Stimulated activated CD4-positive, alpha-beta T cell treated with anti-CD3 and anti-CD28 coated beads, Interleukin-1b, Interleukin-23, amount 100 ng/mL, for 4 hours (primary cell): ENCODE measurements around the gene SCYGR6.
"Not testable (repeated sequence)": the region's sequence is repeated elsewhere in the genome, so short reads cannot be mapped to it uniquely, and the experiment has no call there.

ENCODE experiments used
- DNase-seq, 2 donors: peaks; one replicate each; pipeline ENCODE4 v3.0.0-alpha.2; 2020; ENCODE audit warnings: low read depth in 2 of 2

The SCYGR6 gene, protein sequence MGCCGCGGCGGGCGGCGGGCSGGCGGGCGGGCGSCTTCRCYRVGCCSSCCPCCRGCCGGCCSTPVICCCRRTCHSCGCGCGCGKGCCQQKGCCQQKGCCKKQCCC

DNA sequence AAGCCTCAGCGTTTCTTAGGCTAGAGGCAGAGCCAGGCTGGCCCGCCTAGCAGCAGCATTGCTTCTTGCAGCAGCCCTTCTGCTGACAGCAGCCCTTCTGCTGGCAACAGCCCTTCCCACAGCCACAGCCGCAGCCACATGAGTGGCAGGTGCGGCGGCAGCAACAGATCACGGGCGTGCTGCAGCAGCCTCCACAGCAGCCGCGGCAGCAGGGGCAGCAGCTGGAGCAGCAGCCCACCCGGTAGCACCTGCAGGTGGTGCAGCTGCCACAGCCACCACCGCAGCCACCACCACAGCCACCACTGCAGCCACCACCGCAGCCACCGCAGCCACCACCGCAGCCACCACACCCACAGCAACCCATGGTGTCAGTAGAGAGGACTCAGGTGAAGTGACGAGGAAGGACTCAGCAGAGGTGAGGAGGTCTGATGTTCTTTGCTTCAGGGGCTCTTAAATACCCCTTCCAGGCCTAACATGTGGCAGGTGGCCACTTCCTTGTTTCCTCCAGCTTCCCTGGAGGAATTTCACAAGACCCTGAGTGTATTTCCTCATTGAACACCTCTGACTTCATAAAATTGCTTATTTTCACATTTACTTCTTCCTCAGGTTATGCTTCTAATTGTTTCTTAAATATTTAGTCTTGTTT is at the start of gene SCYGR6:
Gene SCYGR6 (minus strand): TSS at position 364 of the 646 bp plus-strand sequence. CDS start 0 bp downstream, at position 364.
- no peak for DNase-seq

DNA sequence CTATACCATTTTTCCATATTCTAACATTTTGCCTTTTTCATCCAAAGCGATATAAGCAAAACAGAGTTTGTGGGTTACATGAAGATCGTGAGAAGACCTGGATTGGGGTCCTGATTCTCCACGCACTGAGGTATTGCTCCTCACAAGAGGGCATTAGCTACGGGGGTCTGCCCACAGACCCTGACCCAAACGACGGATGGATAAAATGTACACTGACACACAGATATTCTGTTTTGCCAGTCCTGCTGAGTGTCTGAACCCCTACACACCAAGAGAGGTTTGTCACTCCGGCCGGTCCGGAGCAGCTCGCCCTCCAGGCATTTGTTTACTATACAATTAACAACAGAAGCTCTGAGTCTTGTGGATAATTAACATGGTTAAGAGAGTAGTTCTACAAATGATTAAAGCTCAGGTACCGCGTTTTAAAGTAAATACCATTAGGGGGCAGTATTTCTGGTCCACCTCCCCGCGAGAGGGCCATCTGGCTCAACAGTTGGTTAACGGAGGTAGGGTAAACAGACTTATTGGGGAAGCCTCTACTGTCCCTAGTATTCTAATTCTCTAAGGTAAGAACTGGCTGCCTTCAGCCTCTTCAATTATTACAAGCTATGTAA is 49.6 kb upstream of the SCYGR6 start:
- no peak for DNase-seq

DNA sequence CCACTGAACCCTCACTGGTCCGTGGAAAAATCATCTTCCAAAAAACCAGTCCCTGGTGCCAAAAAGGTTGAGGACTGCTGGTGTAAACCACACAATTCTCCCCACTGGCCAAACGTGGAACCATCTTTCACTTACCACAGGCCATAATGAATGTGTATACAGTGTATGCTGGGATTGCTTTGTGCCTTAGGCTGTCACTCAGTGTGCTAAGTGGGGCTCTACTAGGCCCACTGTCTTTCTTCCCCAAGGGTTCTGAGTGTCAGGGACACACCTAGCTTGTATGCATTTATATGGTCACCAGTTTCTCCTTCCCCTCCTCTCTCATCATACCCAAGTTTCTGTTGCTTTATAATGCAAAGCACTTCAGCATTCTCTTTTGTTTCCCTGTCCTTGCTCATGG is 48.4 kb upstream of the SCYGR6 start:
- DNase-seq: no peak

DNA sequence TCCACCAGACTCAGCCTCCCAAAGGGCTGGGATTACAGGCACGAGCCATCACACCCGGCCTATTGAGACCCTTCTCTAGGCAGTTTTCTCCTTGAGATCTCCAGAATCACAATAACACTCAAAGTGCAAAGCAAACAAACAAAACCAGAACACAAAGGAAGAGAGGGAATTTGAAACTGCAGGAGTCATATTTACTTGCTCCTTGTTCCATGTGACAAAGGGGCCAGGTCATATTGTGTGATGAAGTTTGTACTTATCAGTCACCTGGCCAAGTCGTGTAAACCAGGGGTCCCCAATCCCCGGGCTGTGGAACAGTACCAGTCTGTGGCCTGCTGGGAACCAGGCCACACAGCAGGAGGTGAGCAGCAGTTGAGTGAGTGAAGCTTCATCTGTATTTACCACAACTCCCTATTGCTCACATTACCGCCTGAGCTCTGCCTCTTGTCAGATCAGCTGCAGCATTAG is 47.7 kb upstream of the SCYGR6 start:
- no peak for DNase-seq

DNA sequence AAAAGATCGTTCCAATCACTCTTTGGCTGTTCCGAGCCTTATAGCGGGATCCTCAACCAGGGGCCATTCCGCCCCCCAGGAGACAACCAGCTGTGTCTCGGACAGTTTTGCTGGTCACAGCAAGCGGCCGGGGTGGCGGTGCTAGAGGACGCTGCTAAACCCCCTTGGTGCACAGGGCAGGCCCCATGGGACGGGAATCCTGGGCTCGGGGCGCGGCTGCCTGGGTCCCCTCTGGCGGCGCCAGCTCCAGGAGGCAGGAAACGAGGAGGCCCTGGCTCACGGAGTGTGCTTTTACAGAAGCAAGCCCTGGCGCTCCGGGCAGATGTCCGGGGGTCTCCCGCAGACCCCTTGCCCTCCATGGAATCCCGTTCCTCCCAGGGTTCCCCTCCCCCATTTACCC is 43.3 kb upstream of the SCYGR6 start:
- DNase-seq: no peak

DNA sequence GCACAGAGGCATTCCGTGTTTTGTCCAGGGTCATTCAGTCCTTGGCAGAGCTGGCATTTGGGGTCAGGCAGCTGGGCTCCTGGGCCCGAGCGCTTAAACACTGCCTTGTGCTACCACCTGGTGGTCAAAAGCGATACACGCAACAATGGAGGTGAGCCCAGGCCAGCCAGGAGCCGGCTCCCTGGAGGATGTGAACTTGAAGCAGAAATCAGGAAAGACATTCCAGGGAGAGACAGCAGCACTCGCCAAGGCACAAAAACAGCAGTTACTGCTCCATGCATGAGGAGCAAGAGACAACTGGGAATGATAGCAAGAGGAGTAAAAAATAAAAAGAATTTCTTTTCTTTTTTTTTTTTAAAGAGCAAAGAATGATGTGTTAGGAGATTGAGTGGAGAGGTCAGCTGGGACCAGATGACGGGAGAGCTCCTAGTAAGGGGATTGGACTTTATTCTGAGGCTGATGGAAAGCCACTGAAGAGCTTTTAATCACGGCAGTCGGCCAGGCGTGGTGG is 41.9 kb upstream of the SCYGR6 start:
- peak; percentile 36 to 50 for DNase-seq

DNA sequence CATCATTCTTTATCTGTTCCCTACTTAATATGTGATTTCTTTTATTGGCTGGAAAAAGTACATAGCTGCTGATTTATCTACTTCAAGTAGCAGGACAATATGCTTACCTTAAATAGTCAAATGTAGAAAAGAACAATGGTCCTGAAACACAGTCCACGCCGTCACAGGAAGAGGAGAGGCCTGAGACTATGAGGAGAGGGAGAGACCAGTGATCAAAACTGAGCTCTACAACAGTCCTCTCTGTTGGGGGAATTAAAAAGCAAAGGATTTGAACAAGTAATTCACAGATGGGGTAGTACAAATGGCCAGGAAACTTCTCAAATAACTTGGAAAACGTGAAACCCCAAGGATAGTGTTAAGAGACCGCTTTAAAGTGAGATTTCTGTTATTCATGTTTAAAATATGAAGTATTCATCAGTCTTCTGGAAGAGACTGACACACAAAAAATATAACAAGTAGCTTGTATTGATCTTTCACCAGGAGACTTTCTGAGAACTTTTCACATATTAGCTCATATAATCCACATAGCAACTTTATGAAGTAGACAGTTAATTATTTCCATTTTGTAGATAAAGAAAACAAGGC is 41.3 kb upstream of the SCYGR6 start:
- no peak for DNase-seq

DNA sequence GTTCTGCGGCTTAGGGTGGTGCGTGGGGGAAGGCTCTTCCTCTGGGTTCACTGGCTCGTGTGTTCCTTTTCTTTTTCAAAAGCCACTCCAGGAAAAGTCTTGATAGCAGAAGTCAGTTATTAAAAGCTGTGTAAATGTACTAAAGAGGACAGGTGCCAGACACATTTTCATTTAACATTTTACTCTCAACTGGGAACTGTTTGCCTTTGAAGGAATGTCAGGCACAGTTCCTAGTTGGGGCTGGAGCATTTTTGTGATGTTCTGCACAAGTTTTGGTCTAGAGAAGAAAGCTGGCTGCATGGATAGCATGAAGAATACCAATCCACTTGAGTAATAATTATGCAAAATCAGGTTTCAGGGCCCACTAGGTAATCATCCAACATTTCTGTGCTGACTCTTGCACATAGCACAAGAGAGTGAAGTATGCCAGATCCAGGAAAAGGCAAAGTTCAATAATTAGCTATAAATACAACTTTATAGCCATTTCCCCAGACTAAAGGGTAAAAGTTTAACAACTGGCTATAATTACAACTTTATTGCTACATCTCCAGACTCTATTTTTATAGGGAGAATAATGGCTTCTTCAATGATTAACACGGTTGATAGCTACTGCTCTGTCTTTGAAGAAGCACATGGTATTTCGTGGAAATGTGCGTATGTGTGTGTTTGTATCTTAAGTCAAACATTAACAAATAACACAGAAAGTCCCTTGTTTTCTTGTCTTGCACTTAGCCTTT is 37.4 kb upstream of the SCYGR6 start:
- no peak for DNase-seq

DNA sequence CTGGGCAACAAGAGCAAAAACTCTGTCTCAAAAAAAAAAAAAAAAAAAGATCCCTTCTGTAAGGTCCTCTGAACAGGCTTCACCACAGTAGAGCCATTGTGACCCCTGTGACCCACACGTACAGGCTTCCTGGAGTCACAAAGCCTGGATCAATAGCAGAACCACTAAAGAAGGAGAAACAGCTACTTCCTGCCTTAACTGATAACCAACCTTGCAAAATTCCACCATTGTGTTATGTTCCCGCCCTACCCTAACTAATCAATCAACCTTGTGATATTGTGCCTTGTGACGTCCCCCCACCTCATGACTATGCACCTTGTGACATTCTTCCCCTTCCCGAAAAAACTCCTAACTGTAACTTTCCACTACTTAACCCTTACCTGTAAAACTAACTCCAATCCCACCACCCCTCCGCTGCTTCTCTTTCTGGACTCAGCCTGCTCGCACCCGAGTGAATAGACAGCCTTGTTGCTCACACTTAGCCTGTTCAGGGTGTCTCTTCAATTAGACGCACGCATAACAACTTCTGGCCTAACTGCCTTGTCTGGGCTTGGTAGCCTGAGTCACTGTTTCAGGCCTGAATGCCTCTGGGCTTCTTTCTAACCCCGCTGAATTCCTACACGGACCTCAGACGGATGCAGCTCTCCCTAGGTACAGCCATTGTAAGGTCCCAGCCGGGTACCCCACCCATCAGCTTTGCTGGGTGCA is 35.0 kb upstream of the SCYGR6 start:
- DNase-seq: no peak

DNA sequence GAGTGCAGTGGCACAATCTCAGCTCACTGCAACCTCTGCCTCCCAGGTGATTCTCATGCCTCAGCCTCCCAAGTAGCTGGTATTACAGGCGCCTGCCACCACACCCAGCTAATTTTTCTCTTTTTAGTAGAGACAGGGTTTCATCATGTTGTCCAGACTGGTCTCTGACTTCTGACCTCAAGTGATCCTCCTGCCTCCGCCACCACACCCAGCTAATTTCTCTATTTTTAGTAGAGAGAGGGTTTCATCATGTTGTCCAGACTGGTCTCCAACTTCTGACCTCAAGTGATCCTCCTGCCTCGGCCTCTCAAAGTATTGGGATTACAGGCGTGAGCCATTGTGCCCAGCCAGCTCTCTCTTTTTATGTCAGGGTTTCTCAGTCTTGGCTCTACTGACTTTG is 31.7 kb upstream of the SCYGR6 start:
- not testable (repeated sequence) for DNase-seq

DNA sequence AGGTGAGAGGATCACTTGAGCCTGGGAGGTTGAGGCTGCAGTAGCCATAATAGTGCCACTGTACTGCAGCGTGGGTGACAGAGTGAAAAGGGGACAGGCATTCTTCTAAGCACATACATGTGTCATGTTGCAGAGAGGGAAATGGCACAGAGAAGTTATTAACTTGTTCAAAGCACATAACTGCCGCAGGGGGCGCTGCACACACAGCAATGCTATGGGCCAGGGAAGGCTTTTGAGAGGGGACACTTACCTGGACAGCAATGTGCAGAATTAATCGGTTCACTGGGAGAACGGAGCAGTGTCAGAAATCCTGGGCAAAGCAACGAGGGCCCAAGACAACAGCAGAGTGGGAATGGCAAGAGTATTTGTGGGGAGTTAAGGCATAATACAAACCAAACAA is 23.5 kb upstream of the SCYGR6 start:
- DNase-seq: no peak

DNA sequence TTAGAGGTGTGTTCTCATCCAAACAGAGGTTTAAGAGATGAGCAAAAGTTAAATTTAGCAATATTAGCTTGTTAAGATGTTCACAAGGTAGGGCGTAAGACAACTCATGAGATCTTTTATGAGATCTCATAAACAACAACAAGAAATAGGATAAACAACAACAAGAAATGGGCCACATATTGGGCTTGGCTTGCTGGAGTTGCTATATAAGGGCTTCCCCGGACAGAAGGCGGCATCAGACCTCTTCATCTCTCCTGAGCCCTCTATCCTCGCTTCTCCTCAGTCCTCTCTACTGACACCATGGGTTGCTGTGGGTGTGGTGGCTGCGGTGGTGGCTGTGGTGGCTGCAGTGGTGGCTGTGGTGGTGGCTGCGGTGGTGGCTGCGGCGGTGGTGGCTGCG is 21.0 kb upstream of the SCYGR6 start, which contains the start of gene SCYGR8:
Gene SCYGR8 (plus strand): TSS at position 301 of the 400 bp plus-strand sequence. CDS start 0 bp downstream, at position 301.
- no peak for DNase-seq

DNA sequence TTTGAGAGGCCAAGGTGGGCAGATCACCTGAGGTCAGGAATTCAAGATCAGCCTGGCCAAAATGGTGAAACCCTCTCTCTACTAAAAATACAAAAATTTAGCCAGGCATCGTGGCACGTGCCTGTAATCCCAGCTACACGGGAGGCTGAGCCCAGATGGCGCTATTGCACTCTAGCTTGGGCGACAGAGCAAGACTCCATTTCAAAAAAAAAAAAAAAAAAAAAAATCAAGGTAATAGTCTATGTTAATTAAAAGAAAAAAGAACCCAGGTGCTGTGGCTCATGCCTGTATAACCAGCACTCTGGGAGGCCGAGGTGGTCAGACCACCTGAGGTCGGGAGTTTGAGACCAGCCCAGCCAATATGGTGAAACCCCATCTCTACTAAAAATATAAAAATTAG is 16.1 kb upstream of the SCYGR6 start:
- not testable (repeated sequence) for DNase-seq

DNA sequence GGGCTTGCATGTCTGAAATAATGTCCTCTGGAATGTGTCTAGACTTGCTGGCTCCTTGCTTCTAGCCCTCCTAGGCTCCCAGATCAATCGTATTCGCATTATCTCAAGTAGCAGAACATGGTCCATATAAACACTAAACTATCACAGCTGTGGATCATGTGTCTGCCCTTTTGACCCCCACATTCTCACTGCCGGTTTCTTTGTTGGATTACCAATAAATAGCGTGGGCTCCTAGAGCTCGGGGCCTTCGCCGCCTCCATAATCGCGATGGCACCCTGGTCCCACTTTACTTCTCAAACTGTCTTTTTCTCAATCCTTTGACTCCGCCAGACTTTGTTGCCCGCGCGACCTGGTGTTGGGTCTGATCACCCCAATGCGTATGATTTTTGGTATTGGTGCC is 14.8 kb upstream of the SCYGR6 start:
- DNase-seq: no peak

DNA sequence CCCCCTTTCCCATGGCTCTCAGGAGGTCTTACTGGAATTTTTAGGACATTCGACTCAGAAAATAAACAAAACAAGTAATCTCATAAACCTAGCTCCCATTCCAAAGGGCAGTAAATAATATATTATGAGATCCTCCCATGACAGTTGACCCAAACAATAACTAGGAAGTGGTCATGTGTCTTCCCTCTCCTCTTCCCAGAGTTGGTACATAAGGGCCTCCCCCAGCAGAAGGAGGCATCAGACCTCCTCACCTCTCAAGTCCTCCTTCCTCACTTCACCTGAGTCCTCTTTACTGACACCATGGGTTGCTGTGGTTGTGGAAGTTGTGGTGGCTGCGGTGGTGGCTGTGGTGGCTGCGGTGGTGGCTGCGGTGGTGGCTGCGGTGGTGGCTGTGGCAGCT is 3.5 kb upstream of the SCYGR6 start, which contains the start of gene SCYGR7:
Gene SCYGR7 (plus strand): TSS at position 301 of the 400 bp plus-strand sequence. CDS start 0 bp downstream, at position 301.
- no peak for DNase-seq

DNA sequence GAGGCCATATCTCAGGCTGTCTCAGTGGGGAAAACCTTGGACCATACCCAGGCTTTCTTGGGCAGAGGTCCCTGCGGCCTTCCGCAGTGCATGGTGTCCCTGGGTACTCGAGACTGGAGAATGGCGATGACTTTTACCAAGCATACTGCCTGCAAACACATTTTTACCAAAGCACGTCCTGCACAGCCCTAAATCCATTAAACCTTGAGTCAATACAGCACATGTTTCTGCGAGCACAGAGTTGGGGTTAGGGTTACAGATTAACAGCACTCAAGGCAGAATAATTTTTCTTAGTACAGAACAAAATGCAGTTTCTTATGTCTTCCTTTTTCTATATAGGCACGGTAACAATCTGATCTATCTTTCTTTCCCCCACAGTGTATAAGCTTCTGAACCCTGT is 1.7 kb downstream of the SCYGR6 start:
- not testable (repeated sequence) for DNase-seq

DNA sequence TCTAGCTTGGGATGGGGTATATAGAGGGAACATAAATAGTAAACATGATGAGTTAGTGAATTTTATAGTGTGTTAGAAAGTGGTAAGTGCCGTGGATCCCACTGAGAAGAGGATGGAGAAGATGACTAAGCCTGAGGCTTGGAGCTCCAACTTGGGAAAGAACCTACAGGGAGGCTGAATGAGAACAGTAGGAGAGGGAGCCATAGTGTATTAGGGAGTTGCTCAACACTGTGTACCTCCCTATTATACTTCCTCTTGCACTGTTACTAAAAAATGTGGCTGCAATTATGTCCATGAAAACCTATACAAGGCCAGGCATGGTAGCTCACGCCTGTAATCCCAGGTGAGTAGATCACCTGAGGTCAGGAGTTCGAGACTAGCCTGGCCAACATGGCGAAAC is 3.9 kb downstream of the SCYGR6 start:
- DNase-seq: no peak

DNA sequence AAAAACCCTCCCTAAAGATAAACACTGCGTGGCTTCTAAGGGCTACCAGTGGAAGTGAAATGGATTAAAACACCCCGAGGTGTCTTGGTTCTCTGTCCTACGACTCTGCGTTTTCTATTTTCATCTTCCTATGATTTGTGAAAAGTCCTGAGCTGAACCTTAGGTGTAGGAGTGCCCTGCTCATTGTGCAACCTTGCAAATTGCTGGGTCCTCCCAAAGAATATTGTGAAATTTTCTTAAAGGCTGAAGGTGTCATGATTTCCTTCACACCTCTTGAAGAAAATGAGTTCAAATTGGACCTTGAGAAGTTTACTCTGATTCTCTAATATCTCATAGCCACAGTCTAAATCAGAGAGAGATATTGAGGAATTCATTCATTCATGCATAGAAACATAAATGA is 4.9 kb downstream of the SCYGR6 start:
- no peak for DNase-seq

DNA sequence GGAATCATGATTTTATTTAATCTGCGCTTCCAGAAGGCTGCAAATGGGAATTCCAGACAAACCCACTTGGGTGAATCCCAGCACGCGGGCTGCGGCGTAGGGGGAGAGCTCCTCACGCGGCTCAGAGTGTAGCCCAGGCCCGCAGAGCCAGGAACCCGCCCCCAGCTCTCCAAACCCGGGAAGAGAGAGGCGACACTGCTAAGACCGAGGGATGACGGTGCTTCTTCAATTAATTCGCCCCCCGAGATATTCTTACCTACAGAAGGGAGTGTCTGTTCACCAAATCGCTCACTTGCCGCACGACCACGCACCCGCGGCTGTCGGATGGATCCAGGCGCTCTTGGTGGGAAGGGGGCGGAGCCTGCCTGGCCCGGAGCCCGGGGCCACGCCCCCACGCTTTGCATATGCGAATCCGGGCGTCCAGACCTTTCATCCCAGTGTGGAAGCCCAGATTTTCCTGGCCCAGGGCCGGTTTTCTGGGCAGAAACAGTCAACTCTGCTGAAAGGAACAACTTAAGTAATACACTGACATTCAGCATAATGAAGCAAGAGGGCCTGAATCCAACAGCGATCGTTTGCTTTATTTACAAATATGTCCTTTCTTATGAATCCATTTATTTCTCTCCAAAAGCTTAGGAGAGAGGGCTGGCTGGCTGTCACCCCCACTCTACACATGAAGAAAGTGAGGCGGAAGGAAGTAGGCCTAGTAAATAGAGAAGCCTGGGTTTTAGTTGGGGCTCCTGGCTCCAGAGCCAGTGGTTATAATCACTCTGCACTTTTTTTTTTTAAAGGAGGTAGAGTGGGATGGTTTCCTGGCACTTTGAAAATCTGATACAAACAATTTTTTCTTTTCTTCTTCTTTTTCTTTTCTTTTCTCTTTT is 6.6 kb downstream of the SCYGR6 start, which contains the start of gene SLC19A3:
Gene SLC19A3 (minus strand): TSS at position 342 of the 881 bp plus-strand sequence. CDS start 15,710 bp downstream, outside the sequence.
- no peak for DNase-seq

DNA sequence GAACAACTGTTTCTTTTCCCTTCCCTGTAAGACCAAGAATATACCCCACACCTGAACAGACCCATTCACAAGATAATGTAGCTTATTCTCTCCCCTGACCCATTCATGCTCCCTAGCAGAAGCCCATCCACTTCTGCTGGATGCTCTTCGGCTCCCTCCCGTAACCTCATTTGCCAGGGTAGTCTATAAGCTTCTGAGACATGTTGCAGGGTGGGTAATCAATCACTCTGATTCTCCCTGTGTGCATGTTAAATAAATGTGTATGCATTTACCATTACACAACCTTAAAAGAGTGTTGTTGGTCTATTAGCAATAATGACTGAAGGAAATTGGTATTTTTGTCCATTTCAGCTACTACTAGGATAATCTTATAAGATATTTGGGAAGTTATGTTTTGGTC is 8.1 kb downstream of the SCYGR6 start:
- no peak for DNase-seq
